ENCODE results near the gene UGT1A4.
"Not testable (repeated sequence)": the region's sequence is repeated elsewhere in the genome, so short reads cannot be mapped to it uniquely, and the experiment has no call there.

The UGT1A4 gene

DNA sequence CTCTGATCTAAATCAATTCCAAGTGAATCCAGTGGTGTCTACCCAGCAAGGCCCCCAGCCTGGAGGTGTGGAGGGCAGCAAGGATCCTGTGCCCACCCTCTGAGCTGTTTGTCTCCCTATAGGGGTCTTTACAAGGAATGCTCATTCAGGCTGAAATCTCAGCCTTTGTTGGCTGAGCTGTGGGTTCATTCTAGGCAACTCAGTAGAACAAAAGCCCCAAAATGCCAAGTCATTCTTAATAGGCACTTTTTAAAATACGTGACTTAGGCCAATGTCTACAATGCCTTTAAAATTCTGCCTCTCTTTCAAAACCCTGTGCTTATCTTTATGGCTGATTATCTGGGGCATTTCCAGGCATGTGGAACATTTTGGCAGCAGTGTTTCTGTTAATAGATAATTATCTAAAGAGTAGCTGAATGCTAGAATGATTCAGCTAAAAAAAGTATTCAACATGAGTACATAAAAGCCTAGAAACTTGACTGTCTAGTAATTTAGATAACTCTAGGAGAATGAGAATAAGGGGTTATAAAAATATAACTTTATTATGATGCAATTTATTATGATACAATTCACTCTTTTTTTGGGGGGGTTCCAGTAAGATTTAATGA, 18.4 kb upstream of the UGT1A4 start:
- DNase-seq, result no peak

DNA sequence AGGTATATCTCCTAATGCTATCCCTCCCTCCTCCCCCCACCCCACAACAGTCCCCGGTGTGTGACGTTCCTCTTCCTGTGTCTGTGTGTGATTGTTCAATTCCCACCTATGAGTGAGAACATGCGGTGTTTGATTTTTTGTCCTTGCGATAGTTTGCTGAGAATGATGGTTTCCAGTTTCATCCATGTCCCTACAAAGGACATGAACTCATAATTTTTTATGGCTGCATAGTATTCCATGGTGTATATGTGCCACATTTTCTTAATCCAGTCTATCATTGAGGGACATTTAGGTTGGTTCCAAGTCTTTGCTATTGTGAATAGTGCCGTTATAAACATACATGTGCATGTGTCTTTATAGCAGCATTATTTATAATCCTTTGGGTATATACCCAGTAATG, 17.7 kb upstream of the UGT1A4 start:
- not testable (repeated sequence) for DNase-seq

GRCh38 chr2:233702238-233702637, 16.3 kb upstream of the UGT1A4 start:
- DNase-seq, result no peak

GRCh38 chr2:233705911-233706506, 12.5 kb upstream of the UGT1A4 start:
- no peak for DNase-seq

GRCh38 chr2:233706720-233707119, 11.8 kb upstream of the UGT1A4 start:
- no peak for DNase-seq

DNA sequence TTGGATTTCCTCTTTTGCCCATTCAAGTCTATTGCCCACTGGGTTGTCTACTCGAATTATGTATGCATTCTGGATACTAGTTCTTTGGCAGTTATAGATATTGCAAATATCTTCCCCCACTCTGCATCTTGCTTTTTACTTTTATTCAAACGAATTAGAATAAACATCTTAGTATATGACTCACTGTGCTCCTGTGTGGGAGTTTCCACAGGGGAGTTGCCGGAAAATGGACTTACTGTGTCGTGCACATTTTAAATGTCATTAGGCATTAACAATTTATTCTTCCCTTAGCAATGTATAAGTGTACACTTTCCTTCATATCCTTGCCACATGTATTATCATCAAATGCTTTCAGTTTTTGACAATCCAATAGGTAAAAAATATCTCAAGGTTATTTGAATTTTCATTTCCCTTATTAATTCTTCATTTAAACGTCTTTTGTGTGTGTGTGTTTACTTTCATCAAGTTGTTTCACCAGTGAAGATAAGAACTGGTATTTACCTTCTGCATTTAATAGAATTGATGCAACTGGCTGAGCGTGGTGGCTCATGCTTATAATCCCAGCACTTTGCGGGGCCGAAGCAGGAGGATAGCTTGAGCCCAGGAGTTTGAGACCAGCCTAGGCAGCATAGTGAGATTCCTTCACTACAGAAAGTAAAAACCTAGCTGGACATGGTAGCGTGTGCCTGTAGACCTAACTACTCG, 10.4 kb upstream of the UGT1A4 start:
- DNase-seq, result no peak

DNA sequence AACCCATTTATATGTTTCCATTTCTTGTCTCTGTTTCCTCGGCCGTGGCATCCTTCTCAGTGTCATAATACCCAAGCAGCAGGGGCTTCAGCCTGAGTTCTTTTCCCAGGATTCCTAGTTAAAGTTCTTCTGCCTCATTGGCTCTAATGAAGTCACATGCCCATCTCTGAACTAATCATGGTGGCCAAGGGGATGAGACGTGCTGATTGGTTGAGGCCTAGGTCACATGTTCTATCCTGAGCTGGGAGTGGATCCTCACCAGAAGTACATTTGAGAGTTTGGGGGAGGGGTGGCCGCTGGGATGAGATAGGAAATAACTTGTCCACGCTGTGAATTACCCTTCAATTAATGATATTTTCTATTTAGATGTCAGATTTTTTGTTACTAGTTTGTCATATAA, 9.6 kb upstream of the UGT1A4 start:
- no peak for DNase-seq

GRCh38 chr2:233711312-233712008, 7.1 kb upstream of the UGT1A4 start:
- DNase-seq, result peak; percentile 42

DNA sequence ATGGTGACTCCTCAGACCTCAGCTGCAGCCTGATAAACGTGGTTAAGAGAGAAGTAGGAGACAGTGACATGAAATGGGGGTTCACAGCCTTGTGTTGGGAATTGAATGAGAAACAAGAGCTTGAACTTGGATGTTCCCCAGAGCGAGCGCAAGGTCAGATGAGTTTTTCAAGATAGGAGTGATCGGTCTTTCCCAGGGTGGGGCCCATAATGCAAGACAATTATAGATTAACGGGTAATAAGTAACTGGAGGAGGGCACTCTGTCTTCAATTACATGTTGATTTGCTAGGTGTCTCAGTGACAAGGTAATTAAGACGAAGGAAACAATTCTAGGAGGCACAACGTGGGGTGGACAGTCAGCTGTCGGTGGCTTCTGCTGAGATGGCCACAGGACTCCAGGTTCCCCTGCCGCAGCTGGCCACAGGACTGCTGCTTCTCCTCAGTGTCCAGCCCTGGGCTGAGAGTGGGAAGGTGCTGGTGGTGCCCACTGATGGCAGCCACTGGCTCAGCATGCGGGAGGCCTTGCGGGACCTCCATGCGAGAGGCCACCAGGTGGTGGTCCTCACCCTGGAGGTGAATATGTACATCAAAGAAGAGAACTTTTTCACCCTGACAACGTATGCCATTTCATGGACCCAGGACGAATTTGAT, 5.8 kb upstream of the UGT1A4 start, which contains the start of gene UGT1A5:
TSS of gene UGT1A5 (plus strand) at position 297 of the 651 bp plus-strand sequence. CDS start at position 382, 85 bp downstream.
- no peak for DNase-seq

DNA sequence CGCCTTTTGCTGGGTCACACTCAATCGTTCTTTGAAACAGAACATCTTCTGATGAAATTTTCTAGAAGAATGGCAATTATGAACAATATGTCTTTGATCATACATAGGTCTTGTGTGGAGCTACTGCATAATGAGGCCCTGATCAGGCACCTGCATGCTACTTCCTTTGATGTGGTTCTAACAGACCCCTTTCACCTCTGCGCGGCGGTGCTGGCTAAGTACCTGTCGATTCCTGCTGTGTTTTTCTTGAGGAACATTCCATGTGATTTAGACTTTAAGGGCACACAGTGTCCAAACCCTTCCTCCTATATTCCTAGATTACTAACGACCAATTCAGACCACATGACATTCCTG, 5.3 kb upstream of the UGT1A4 start:
- no peak for DNase-seq

DNA sequence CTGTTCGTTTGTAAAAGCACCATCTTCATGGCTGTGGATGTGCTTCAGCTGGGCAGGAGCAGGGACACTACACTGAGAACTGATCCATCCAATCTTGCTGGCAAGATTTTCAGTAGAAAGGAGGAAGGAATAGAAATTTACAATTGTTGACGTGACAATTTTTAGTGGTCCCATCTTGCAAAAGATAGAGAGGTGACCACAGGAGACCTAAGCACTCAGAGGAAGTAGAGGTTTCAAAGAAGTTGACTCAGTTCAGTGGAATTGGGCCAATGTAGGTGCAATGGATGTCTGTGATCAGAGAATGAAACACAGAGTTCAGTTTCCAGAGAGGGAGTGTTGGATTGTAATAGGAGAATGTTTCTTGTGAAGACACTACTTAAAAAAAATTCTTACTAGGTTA, 4.4 kb upstream of the UGT1A4 start:
- DNase-seq, result no peak

DNA sequence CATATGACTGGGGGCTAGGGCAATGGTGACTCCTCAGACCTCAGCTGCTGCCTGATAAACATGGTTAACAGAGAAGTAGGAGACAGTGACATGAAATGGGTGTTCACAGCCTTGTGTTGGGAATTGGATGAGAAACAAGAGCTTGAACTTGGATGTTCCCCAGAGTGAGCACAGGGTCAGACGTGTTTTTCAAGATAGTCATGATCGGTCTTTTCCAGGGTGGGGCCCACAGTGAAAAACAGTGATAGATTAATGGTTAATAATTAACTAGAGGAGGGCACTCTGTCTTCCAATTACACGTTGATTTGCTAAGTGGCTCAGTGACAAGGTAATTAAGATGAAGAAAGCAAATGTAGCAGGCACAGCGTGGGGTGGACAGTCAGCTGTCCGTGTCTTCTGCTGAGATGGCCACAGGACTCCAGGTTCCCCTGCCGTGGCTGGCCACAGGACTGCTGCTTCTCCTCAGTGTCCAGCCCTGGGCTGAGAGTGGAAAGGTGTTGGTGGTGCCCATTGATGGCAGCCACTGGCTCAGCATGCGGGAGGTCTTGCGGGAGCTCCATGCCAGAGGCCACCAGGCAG, 10.3 kb downstream of the UGT1A4 start, which contains the start of gene UGT1A3:
TSS of gene UGT1A3 (plus strand) at position 320 of the 579 bp plus-strand sequence. CDS start at position 405, 85 bp downstream.
- DNase-seq, result no peak

DNA sequence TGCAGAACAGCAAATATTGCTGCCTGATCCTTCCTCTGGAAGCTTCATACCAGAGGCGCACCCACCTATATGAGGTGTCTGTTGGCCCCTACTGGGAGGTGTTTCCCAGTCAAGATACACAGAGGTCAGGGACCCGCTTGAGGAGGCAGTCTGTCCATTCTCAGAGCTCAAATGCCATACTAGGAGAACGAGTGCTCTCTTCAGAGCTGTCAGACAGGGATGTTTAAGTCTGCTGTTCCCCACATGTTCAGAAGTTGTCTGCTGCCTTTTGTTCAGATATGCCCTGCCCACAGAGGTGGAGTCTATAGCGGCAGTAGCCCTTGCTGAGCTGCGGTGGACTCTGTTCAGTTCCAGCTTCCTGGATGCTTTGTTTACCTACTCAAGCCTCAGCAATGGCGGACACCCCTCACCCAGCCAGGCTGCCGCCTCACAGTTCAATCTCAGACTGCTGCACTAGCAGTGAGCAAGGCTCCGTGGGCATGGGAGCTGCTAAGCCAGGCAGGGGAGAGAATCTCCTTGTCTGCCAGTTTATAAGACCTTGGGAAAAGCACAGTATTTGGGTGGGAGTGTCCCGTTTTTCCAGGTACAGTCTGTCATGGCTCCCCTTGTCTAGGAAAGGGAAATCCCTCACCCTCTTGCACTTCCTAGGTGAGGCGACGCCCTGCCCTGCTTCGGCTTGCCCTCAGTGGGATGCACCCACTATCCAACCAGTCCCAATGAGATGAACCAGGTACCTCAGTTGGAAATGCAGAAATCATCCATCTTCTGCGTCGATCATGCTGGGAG, 18.5 kb downstream of the UGT1A4 start:
- not testable (repeated sequence) for DNase-seq

DNA sequence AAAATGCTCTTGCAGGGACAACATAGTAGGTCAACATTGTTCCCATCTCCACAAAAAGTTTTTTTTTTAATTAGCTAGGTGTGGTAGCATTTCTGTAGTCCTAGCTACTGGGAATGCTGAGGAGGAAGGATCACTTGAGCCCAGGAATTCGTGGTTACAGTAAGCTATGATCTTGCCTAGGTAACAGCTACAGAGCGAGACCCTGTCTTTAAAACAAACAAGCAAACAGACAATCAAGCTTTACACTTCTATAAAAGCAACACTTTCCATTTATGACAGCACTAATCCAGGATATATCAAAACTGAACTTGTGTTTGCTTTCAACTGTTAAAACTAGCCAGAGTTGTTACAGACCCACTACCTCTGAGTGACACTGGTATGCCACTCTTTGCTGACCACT, 22.3 kb downstream of the UGT1A4 start:
- DNase-seq, result no peak

- DNase-seq, result no peak
Observed at GRCh38 chr2:233743464-233744259, 25.1 kb downstream of the UGT1A4 start.

- no peak for DNase-seq
Observed at GRCh38 chr2:233745073-233745755, 26.7 kb downstream of the UGT1A4 start.

DNA sequence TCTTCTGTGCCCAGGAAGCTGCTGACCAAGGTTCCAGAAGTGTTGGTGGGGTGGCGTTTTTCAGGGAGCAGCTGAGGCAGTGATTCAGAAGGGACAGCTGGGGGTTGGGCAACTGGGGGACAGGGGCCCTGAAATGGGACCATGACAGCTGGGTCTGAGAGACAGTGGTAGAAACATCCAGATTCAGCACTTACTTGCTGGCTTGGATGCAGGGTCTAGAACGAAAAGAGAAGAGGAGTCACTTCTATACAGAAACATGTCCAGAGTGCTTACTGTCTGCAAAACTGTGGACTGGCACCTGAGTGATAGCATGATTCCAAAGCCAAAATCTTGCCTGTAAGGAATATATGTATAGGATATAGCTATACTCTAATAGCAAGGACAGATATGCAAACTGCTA, 27.3 kb downstream of the UGT1A4 start:
- DNase-seq, result not testable (repeated sequence)

- no peak for DNase-seq
Observed at GRCh38 chr2:233746475-233747282, 28.1 kb downstream of the UGT1A4 start.

DNA sequence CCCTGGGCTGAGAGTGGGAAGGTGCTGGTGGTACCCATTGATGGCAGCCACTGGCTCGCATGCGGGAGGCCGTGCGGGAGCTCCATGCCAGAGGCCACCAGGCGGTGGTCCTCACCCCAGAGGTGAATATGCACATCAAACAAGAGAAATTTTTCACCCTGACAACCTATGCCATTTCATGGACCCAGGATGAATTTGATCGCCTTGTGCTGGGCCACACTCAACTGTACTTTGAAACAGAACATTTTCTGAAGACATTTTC, 28.7 kb downstream of the UGT1A4 start:
- DNase-seq, result no peak

DNA sequence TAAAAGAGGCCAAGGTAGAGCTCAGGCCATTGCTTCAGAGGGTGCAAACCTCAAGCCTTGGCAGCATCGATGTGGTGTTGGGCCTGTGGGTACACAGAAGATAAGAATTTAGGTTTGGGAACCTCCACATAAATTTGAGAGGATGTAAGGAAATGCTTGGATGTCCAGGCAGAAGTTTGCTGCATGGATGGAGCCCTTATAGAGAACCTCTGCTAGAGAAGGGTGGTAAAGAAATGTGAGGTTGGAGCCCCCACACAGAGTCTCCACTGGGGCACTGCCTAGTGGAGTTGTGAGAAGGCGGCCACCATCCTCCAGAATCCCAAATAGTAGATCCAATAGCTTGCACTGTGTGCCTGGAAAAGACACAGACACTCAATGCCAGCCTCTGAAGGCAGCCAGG, 32.2 kb downstream of the UGT1A4 start:
- not testable (repeated sequence) for DNase-seq
